Endothelial cell of umbilical vein (primary cell): Measurements from ENCODE around the gene PPEF2. TPM values are rescaled to one million over a fixed set of nuclear protein-coding genes. Genes with fewer than 3 reads are reported as not detected.

Experiments
- BruUV-seq: library from RNA; stranded (reverse); fragments of 400-500 nt; replicated peaks from 2 replicates; lab custom pipeline; 2021; lab: Mats Ljungman, UMichigan
- CTCF ChIA-PET: fragments of 300-600, 350-600 bp; sonication (Branson Sonifier 250); formaldehyde crosslinking; loops from one replicate; lab custom pipeline; 2021; ENCODE audit warnings: antibody characterized with exemption, inconsistent platforms; lab: Charles Lee
- POLR2A ChIA-PET: fragments of 300-600, 350-600 bp; sonication (Branson Sonifier 250); formaldehyde crosslinking; loops from one replicate; lab custom pipeline; 2021; ENCODE audit warnings: antibody characterized with exemption, inconsistent platforms; lab: Charles Lee
- DNase-seq: peaks from one replicate; pipeline ENCODE4 v3.0.0-alpha.2; 2011; ENCODE audit warnings: low read depth, low spot score
- FAIRE-seq: peaks from 2 replicates; lab custom pipeline; 2011; peaks lifted over from hg19 to GRCh38; lab: Jason Lieb, UNC
- H2AFZ ChIP-seq: 2 replicates; pipeline ENCODE4 v1.6.0; 2012; ENCODE audit warnings: low read depth, low read length, control low read depth, inconsistent platforms
- H3K27ac ChIP-seq: 2 replicates; pipeline ENCODE4 v1.5.1; 2011; ENCODE audit warnings: low read depth, mild to moderate bottlenecking, control low read depth, low read length, moderate library complexity; ENCODE audit not compliant: insufficient read depth
- H3K27me3 ChIP-seq, 2 experiments: 2 replicates each; pipeline versions ENCODE4 v1.6.0 to v1.6.1; 2011; ENCODE audit warnings: low read length in 2 of 2, mixed read lengths in 1 of 2; ENCODE audit not compliant: control insufficient read depth in 2 of 2, insufficient read depth in 2 of 2
- H3K36me3 ChIP-seq, 2 experiments: 2 replicates in 1 of 2; 3 replicates in 1 of 2; pipeline ENCODE4 v1.5.1; 2011; ENCODE audit warnings: low read length in 2 of 2, mild to moderate bottlenecking in 1 of 2, moderate library complexity in 1 of 2; ENCODE audit not compliant: control insufficient read depth in 2 of 2, insufficient read depth in 2 of 2; ENCODE audit errors: extremely low read depth in 1 of 2
- H3K4me1 ChIP-seq: 3 replicates; pipeline ENCODE4 v1.5.1; 2011; ENCODE audit warnings: mild to moderate bottlenecking, low read length; ENCODE audit not compliant: control insufficient read depth, insufficient read depth; ENCODE audit errors: extremely low read depth
- H3K4me2 ChIP-seq: 2 replicates; pipeline ENCODE4 v1.6.1; 2011; ENCODE audit warnings: low read length, control low read depth, mixed read lengths; ENCODE audit not compliant: insufficient read depth
- H3K4me3 ChIP-seq, 3 experiments: fragments of 200-600 bp in 1 of 3; sonication (generic), shearing (Covaris generic) in 1 of 3; replicated peaks in 1 of 3; 2 replicates each; pipeline ENCODE4 v1.5.1; 2011 to 2016; ENCODE audit warnings: control low read depth in 3 of 3, low read length in 3 of 3, mild to moderate bottlenecking in 2 of 3, inconsistent platforms in 1 of 3, low read depth in 1 of 3, moderate library complexity in 1 of 3; ENCODE audit not compliant: insufficient read depth in 1 of 3
- H3K79me2 ChIP-seq: 2 replicates; pipeline ENCODE4 v1.6.0; 2012; ENCODE audit warnings: low read length, inconsistent platforms; ENCODE audit not compliant: control insufficient read depth, insufficient read depth
- H3K9ac ChIP-seq: replicated peaks from 2 replicates; pipeline ENCODE3; 2011; ENCODE audit warnings: low read length, control low read depth; ENCODE audit not compliant: insufficient read depth; ENCODE audit errors: extremely low read depth
- H3K9me1 ChIP-seq: replicated peaks from 3 replicates; pipeline ENCODE4 v1.6.0; 2011; ENCODE audit warnings: mild to moderate bottlenecking, low read length; ENCODE audit not compliant: control insufficient read depth, insufficient read depth; ENCODE audit errors: extremely low read depth
- H3K9me3 ChIP-seq: replicated peaks from 2 replicates; pipeline ENCODE4 v1.5.1; 2012; ENCODE audit warnings: low read length, inconsistent platforms; ENCODE audit not compliant: control insufficient read depth, insufficient read depth
- H4K20me1 ChIP-seq: replicated peaks from 2 replicates; pipeline ENCODE3; 2011; ENCODE audit warnings: mild to moderate bottlenecking, low read length; ENCODE audit not compliant: control insufficient read depth, insufficient read depth; ENCODE audit errors: extremely low read depth
- EZH2 ChIP-seq: IDR thresholded peaks from 2 replicates; pipeline ENCODE4 v1.6.1; 2012; ENCODE audit warnings: borderline replicate concordance, low read depth, mild to moderate bottlenecking, moderate library complexity, low read length, inconsistent platforms; ENCODE audit not compliant: severe bottlenecking
- FOS ChIP-seq: IDR thresholded peaks from 2 replicates; pipeline ENCODE4 v1.6.1; 2011; ENCODE audit warnings: mild to moderate bottlenecking, low read length, moderate library complexity, borderline replicate concordance; ENCODE audit not compliant: insufficient read depth
- GATA2 ChIP-seq: IDR thresholded peaks from 2 replicates; pipeline ENCODE4 v1.7.0; 2011; ENCODE audit warnings: low read depth, mild to moderate bottlenecking, moderate library complexity, mixed read lengths, low read length; ENCODE audit not compliant: insufficient read length, insufficient read depth
- JUN ChIP-seq: IDR thresholded peaks from 2 replicates; pipeline ENCODE4 v1.6.1; 2011; ENCODE audit warnings: borderline replicate concordance, low read depth; ENCODE audit not compliant: insufficient read length, insufficient read depth
- POLR2AphosphoS5 ChIP-seq: IDR thresholded peaks from 2 replicates; pipeline ENCODE4 v1.6.1; 2012; ENCODE audit warnings: low read depth, mild to moderate bottlenecking, control low read depth, low read length, moderate library complexity; ENCODE audit not compliant: insufficient read depth
- dilution Hi-C: fragments of 300-500 bp; cut with MboI; formaldehyde crosslinking; loops from one replicate; pipeline ENCODE4 v1.15.0; 2019; ENCODE audit warnings: low sequenced_read_pairs; ENCODE audit not compliant: extremely low pct_ligation_motif_present
- intact Hi-C: fragments of 100-400 bp; cut with micrococcal nuclease; formaldehyde crosslinking; loops from one replicate; pipeline ENCODE4 v1.10.0; 2022
- polyA plus RNA-seq, 4 experiments: library from polyadenylated mRNA; depleted of rRNA in 3 of 4; stranded (reverse) in 3 of 4; unstranded in 1 of 4; fragments of >200 nt; gene quantifications; 2 replicates each; pipeline versions ENCODE4 v1.2.1 to v1.2.3, GENCODE V29; 2011 to 2012; ENCODE audit warnings: missing spikeins in 1 of 4
- total RNA-seq: library from RNA; stranded (reverse); gene quantifications from 2 replicates; pipeline ENCODE4 v1.2.3, GENCODE V29; 2021
- TF ChIP-seq, protein P1 (sequence below), 2 donors: IDR thresholded peaks; 1 replicate in 1 of 2; 2 replicates in 1 of 2; pipeline ENCODE4 v1.5.1; 2011; ENCODE audit warnings: low read length in 2 of 2, mild to moderate bottlenecking in 2 of 2, moderate library complexity in 2 of 2, control low read depth in 1 of 2, inconsistent platforms in 1 of 2, low read depth in 1 of 2; ENCODE audit not compliant: insufficient read depth in 1 of 2; ENCODE audit errors: extremely low read depth in 1 of 2
- TF ChIP-seq, protein P2 (sequence below): IDR thresholded peaks from 2 replicates; pipeline ENCODE4 v1.6.1; 2011; ENCODE audit not compliant: insufficient read depth, insufficient read length

The PPEF2 gene
- total and polyA plus RNA-seq, 2 donors (not counting 3 experiments of a cell fraction or from before 2014, with no cell fraction given) = 0.23 TPM; not detected in 1

DNA sequence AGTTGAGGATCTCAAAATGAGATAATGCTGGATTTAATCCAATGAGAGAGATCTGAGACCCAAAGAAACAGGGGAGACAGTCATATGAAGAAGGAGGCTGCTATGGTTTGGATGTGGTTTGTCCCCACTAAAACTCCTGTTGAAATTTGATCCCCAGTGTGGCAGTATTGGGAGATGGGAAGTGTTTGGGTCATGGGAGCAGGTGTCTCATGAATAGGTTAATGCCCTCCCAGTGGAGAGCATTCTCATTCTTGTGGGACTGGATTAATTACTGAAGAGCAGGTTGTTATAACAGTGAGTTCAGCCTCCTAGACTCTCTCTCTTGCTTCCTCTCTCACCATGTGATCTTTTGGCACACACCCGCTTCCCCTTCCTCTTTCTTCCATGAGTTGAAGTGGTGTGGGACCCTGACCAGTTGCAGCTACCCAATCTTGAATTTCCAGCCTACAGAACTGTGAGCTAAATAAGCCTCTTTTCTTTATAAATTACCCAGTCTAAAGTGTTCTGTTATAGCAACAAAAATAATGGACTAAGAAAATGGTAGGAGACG is 70.3 kb downstream of the PPEF2 start:
- no peak for TF ChIP-seq FOS
- TF ChIP-seq EZH2 = no peak
- TF ChIP-seq POLR2AphosphoS5 = no peak
- TF ChIP-seq, protein P1, sequence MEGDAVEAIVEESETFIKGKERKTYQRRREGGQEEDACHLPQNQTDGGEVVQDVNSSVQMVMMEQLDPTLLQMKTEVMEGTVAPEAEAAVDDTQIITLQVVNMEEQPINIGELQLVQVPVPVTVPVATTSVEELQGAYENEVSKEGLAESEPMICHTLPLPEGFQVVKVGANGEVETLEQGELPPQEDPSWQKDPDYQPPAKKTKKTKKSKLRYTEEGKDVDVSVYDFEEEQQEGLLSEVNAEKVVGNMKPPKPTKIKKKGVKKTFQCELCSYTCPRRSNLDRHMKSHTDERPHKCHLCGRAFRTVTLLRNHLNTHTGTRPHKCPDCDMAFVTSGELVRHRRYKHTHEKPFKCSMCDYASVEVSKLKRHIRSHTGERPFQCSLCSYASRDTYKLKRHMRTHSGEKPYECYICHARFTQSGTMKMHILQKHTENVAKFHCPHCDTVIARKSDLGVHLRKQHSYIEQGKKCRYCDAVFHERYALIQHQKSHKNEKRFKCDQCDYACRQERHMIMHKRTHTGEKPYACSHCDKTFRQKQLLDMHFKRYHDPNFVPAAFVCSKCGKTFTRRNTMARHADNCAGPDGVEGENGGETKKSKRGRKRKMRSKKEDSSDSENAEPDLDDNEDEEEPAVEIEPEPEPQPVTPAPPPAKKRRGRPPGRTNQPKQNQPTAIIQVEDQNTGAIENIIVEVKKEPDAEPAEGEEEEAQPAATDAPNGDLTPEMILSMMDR (IDR thresholded peaks at IDR 0.05; ENCODE audit: extremely low read depth in 1 of 2, insufficient read depth in 1 of 2, low read depth in 1 of 2, low read length in 2 of 2) = no peak
- TF ChIP-seq, protein P2, sequence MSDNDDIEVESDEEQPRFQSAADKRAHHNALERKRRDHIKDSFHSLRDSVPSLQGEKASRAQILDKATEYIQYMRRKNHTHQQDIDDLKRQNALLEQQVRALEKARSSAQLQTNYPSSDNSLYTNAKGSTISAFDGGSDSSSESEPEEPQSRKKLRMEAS = no peak
- no peak for TF ChIP-seq JUN
- no peak for TF ChIP-seq GATA2
- BruUV-seq = no TSS peak
- intact Hi-C loops = no loop called here
- Histone ChIP-seq H3K27ac (no peak overlapping the region), H2AFZ (no peak overlapping the region), H3K9ac (no peak overlapping the region), H3K9me3 (no peaks in the 10 kb centered on the region), H3K4me3 (no peak overlapping the region), H3K79me2 (no peaks in the 10 kb centered on the region), H3K9me1 (no peaks in the 10 kb centered on the region), H3K4me1 (no peaks in the 10 kb centered on the region), H3K27me3 (peaks cover 0 to 2% of the 10 kb centered on the region in 2 experiments), H4K20me1 (no peaks in the 10 kb centered on the region), H3K36me3 (no peaks in the 10 kb centered on the region), H3K4me2 (no peak overlapping the region)
- DNase-seq (no peak), FAIRE-seq (no peak)
- dilution Hi-C loops = no loop called here
- CTCF ChIA-PET = interaction anchor here (4.6 kb wide), 1 partner anchor 16 kb away, joined by 24 read pairs; no protein-coding TSS in a partner anchor
- POLR2A ChIA-PET = no interaction called here
